GM20431 (cell line): ENCODE results near the gene STX10.
"Not testable (repeated sequence)": the region's sequence is repeated elsewhere in the genome, so short reads cannot be mapped to it uniquely, and the experiment has no call there.

Source experiments
- in situ Hi-C: fragments of 300-500 bp; cut with MseI, MboI; formaldehyde crosslinking; loops from one replicate; pipeline ENCODE4 v1.15.0; 2020; ENCODE audit warnings: low sequenced_read_pairs; ENCODE audit not compliant: unreplicated experiment

STX10 gene, protein sequence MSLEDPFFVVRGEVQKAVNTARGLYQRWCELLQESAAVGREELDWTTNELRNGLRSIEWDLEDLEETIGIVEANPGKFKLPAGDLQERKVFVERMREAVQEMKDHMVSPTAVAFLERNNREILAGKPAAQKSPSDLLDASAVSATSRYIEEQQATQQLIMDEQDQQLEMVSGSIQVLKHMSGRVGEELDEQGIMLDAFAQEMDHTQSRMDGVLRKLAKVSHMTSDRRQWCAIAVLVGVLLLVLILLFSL

DNA sequence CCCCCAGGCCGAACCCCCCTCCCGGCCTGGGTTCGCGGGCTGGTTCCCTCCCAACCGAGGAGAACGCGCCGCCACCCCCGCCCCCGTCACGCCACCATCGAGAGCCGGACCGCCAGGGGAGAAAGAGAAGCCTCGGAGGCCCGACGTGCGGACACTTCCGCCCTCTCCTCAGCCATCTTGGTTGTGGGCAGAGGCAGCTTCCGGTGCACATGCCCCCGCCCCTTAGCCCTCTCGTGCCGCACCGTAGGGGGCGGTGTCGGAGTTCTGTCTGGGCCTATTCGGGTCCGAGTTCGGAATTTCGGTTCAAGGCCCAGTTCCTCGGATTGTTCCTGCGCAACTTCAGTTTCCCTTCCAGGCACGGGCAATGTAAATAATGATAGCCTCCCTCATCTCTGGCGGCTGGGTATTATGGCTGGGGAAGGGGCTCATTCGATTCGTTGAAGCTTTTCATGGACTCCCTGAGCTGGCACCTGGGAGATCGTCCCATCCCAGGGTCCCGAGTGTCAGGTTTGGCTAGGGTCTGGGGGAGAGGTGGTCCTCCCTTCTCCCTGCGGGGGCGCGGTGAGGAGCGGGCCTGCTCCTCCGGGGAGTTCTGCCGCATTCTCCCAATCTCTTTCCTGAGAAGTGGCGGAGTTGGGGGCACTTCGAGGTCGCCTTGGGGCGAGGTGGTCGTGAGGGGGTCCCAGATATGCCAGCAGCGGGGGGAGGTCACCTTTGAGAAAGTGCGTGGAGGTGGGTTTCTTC, at the start of gene STX10, which contains the start of gene IER2:
STX10 (minus strand) TSS at position 189 of the 744 bp plus-strand sequence. CDS start 202 bp downstream, outside the sequence.
IER2 (plus strand) TSS at position 225 of the 744 bp plus-strand sequence. CDS start 2,776 bp downstream, outside the sequence.
- in situ Hi-C loops, result no loop called here

DNA sequence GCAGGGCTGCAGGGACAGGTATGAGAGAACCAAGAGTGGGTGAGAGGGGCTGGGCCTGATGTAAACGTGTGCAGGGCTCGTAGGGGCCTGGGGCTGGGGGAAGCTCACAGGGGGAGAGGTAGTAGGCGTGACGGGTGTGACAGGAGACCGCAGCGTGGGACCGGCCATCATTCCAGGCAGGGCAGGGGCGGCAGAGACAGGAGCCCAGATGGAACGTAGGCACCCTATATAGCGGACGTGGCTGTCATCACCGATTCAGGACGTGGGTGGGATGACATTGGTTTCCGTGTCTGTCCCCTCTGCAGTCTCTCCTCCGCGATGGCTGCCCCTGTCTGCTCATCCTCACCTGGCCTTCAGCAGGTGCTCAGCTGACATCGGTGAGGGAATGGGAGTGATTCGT, 48.5 kb upstream of the STX10 start:
- in situ Hi-C loops, result no loop called here

DNA sequence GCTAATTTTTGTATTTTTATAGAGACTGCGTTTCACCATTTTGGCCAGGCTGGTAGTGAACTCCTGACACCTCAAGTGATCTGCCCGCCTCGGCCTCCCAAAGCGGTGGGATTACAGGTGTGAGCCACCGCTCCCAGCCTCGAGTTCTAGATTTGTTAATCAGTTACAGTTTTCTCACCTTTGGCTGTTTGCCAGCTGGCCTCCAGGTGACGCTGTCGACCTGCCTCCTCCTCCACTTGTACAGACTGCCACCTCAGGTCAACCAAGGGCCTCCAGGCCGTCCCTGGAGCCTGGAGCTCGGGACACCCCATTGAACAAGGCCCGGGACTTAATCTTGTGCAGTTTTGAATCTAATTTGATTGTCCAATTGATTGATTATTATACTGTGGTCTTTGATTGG, 45.5 kb upstream of the STX10 start:
- in situ Hi-C loops, result no loop called here

DNA sequence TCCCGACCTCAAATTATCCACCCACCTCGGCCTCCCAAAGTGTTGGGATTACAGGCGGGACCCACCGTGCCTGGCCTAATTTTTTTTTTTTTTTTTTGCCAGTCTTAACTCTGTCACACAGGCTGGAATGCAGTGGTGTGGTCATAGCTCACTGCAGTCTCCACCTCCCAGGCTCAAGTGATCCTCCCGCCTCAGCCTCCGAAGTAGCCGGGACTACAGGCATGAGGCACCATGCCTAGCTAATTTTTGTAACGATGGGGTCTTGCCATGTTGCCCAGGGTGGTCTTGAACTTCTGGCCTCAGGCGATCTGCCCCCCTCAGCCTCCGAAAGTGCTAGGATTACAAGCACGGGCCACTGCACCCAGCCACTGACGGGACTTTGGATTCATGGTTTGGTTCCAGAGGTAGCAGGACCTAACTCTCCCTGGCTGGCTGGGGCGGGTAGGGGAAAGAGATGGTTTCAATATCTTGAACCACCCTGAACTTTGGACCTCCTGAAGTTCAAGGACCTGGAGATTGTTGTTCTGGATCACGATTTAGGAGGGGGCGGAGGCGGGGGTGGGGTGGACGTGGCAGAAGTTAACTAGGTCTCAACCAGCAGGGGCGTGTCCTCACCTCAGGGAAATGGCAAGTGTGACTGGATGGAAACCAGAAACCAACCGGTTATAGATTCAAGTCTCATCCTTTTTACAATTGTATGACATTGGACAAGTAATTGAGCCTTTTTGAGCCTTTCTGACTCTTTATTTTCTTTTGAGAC, 40.8 kb upstream of the STX10 start:
- in situ Hi-C loops, result no loop called here

DNA sequence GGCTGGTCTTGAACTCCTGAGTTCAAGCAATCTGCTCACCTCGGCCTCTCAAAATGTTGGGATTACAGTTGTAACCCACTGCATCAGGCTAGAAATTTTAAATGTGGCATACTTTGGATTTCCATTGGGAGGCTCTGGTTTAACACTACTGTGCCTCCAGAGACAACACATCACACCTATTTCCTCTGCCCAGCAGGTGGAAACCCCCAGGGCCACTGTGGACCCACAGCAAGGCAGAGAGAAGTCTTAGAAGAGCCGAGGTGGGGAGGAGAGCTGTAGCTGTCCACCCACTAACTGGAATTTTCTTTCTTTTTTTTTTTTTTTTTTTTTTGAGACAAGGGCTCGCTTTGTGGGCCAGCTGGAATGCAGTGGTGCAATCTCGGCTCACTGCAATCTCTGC, 39.4 kb upstream of the STX10 start:
- in situ Hi-C loops, result no loop called here

DNA sequence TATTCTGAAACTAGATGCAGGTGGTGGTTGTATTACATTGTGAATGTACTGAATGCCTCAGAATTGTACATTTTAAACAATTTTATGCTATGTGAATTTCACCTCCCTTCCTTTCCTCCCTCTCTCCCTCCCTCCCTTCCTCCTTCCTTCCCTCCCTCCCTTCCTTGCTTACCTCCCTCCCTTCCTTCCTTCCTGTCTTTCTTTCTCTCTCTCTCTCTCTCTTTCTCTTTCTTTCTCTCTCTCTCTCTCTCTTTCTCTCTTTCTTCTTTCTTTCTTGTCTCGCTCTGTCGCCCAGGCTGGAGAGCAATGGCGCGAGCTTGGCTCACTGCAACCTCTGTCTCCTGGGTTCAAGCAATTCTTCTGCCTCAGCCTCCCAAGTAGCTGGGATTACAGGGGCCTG, 37.2 kb upstream of the STX10 start:
- in situ Hi-C loops, result no loop called here

DNA sequence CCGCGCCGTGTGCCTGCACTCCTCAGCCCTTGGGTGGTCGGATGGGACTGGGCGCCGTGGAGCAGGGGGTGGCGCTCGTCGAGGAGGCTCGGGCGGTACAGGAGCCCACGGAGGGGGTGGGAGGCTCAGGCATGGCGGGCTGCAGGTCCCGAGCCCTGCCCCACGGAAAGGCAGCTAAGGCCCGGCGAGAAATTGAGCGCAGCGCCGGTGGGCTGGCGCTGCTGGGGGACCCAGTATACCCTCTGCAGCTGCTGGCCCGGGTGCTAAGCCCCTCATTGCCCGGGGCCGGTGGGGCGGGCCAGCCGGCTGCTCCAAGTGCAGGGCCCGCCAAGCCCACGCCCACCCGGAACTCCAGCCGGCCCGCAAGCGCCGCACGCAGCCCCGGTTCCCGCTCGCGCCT, 36.5 kb upstream of the STX10 start:
- in situ Hi-C loops, result not testable (repeated sequence)

DNA sequence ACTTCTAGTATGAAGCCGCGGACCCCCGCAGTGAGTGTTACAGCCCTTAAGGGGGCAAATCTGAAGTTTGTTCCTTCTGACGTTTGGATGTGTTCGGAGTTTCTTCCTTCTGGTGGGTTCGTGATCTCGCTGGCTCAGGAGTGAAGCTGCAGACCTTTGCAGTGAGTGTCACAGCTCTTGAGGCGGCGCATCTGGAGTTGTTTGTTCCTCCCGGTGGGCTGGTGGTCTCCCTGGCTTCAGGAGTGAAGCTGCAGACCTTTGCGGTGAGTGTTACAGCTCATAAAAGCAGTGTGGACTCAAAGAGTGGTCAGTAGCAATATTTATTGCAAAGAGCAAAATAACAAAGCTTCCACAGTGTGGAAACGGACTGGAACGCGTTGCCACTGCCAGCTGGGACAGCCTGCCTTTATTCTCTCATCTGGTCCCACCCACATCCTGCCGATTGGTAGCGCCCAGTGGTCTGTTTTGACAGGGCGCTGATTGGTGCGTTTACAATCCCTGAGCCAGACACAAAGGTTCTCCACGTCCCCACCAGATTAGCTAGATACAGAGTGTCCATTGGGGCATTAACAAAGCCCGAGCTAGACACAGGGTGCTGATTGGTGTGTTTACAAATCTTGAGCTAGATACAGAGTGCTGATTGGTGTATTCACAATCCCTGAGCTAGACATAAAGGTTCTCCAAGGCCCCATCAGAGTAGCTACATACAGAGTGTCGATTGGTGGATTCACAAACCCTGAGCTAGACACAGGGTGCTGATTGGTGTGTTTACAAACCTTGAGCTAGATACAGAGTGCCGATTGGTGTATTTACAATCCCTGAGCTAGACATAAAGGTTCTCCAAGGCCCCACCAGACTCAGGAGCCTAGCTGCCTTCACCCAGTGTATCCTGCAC, 35.8 kb upstream of the STX10 start:
- in situ Hi-C loops, result not testable (repeated sequence)

DNA sequence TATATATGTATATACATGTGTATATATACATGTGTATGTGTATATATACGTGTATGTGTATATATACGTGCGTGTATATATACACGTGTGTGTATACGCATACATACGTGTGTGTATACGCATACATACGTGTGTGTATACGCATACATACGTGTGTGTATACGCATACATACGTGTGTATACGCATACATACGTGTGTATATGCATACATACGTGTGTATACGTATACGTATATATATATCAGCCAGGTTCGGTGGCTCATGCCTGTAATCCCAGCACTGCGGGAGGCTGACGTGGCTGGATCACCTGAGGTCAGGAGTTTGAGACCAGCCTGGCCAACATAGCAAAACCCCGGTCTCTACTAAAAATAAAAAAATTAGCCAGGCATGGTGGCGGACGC, 34.8 kb upstream of the STX10 start:
- in situ Hi-C loops, result not testable (repeated sequence)

DNA sequence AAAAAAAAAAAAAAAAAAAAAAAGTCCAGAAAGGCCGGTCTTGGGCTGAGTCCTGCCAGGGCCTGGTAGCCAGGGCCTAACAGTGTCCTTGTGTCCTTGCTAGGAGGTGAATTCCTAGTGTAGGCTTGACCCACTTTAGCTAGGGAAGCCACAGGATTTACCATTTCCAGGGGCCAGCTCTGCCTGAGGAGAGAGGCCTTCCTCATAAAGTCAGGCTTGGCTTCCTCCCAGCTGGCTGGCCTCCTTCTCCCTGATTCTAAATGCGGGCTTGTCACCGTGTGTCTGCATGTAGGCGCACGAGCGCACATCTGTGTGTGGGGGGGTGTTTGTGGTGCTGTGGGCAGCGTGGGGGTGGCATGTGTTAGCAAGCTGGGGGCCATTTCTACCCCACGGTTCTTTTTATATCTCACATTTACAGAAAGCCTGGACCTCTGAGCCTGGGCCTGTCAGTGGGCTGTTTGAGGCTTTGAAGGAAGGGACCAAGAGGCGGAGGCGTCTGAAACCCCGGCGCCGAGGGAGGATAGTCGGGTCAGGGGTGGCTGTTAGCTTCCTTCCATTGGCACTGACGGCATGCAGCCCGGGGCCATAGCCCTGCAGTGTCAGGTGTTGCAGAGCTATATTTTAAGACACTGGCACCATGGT, 31.7 kb upstream of the STX10 start:
- in situ Hi-C loops, result no loop called here

DNA sequence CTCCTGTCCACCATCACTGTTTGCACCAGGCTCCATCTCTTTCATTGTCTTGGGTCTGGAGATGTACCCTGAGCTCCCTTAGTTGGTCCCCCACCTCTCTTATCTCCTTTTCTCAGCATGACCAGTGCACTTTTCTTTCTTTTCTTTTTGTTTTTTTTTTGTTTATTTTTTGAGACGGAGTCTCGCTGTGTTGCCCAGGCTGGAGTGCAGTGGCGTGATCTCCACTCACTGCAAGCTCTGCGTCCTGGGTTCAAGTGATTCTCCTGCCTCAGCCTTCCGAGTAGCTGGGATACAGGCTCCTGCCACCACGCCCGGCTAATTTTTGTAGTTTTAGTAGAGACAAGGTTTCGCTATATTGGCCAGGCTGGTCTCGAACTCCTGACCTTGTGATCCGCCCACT, 28.1 kb upstream of the STX10 start:
- in situ Hi-C loops, result not testable (repeated sequence)

DNA sequence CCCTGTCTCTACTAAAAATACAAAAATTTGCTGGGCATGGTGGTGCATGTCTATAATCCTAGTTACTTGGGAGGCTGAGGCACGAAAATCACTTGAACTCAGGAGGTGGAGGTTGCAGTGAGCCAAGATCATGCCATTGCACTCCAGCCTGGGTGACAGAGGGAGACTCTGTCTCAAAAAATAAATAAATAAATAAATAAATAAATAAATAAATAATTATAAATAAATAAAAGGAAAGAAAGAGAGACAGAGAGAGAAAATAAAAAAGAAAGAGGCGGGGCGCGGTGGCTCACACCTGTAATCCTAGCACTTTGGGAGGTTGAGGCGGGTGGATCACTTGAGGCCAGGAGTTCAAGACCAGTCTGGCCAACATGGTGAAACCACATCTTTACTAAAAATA, 27.4 kb upstream of the STX10 start:
- in situ Hi-C loops, result not testable (repeated sequence)

DNA sequence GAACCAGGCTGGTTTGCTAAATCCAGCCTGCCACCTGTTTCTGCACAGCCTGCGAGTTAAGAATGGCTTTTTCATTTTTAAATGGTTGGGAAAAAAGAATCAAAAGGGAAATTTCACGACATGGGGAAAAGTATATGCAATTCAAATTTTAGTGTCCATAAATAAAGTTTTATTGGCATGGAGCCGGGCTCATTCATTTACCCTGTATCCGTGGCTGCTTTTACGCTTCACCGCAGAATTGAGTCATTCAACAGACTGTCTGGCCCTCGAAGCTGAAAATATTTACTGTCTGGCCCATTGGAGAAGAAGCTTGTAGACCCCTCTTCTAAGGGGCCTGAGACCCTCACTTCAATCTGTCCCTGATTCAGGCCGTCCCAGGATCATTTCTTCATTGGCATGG, 26.2 kb upstream of the STX10 start:
- in situ Hi-C loops, result no loop called here

DNA sequence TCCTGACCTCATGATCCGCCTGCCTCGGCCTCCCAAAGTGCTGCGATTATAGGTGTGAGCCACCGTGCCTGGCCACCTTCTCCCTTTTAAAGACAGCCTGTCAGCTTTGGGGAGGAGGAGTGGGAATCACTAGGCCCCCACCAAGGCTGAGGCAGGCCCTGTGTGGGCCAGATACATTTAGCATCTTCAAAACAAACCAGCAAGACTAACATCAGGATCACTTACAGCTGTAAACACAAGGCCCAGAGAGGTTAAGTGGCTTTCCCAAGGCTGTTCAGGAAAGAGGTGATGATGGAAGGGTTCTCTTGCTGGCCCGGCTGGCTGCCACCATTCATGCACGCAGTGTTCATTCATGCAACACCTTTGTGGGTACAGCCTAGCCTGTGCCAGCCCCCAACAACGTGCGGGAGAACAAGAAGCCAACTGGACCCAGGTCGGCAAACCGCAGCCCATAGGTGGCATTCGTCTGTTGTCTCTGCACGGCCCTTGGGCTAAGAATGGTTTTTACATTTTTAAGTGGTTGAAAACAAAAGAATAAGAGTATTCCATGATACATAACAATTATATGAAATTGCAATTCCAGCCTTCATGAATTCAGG, 23.1 kb upstream of the STX10 start:
- in situ Hi-C loops, result no loop called here

DNA sequence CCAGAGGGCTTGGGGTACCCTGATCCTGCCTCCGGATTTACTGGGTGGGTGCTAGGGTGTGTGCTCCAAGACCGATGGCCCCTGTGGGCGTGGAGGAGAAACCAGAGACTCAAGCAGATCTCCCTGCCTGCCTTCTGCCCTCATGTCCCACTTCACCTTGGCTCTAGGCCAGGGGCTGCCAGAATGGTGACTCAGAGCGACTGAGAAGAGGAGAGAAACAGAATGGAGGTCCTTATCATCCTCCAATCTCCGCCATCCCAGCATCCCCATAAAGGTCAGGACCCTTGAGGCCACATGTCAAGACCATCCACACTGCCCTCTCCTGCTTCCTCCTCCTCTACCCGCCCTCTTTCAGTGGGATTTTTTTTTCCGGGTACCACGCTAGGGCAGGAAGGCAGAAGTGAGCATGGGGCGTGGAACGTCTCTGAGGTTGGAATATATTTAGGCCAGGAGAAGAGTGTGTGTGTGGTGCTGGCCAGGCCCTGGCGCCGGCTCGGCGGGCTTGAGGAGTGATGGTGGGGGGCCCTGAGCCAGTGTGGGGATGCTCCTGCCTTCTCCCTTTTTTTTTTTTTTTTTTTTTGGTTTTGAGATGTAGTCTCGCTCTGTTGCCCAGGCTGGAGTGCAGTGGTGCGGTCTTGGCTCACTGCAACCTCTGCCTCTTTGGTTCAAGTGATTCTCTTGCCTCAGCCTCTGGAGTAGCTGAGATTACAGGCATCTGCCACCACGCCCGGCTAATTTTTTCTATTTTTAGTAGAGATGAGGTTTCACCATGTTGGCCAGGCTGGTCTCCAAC, 22.4 kb upstream of the STX10 start:
- in situ Hi-C loops, result no loop called here

DNA sequence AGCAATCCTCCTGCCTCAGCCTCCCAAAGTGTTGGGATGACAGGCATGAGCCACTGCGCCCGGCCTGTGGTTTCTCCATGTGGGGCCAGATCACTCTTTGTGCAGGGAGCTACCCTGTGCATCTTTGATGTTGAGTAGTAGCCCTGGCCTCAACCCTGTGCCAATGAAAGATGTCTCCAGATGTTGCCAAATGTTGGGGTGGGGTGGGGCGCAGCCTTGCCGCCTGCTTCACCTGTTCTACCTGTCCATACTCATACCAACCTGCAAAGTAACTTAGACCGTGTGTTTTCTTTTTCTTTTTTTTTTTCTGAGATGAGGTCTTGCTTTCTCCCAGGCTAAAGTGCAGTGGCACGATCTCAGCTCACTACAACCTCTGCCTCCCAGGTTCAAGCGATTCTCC, 21.0 kb upstream of the STX10 start:
- in situ Hi-C loops, result no loop called here

DNA sequence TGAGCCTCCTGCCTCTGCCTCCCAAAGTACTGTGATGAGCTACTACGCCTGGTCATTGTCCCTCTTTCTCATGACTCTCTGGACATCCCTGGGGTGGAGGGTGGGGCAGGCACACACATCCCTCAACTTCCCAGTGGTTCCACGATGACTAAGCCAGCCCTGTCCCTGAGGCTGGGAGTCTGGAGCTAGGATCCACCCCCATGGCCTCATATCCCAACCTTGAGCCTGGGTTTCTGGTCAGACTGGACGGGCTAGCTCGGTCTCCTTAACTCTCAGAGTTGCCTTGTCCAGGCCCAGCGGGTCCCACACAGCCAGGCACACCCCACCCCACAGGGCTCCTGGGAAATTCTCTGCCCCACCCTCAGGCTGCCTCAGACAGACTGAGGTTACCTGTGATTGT, 19.6 kb upstream of the STX10 start:
- in situ Hi-C loops, result no loop called here

DNA sequence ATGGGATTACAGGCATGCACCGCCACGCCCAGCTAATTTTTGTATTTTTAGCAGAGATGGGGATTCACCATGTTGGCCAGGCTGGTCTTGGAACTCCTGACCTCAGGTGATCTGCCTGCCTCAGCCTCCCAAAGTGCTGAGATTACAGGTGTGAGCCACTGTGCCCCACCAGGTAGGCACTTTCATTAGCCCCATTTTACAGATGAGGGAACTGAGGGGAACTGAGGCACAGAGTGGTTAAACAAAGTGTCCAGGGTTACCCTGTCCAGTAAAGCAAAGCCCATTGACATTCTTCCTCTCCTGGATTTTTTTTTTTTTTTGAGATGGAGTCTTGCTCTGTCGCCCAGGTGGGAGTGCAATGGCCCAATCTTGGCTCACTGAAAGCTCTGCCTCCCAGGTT, 16.0 kb upstream of the STX10 start:
- in situ Hi-C loops, result not testable (repeated sequence)
